Colonic mucosa (tissue), 4 donors: Measurements from ENCODE around the gene PCDHGA1. TPM values are rescaled to one million over a fixed set of nuclear protein-coding genes. Genes with fewer than 3 reads are reported as not detected.

Source experiments
- DNase-seq: peaks from one replicate; pipeline ENCODE4 v3.0.0-alpha.2; 2020
- H3K27ac ChIP-seq: fragments of 200-600 bp; one replicate; pipeline ENCODE4 v1.8.0; 2021
- H3K27me3 ChIP-seq: fragments of 200-600 bp; one replicate; pipeline ENCODE4 v1.8.0; 2021
- H3K36me3 ChIP-seq: fragments of 200-600 bp; one replicate; pipeline ENCODE4 v1.8.0; 2021
- H3K4me1 ChIP-seq: fragments of 200-600 bp; one replicate; pipeline ENCODE4 v1.8.0; 2021; ENCODE audit warnings: mild to moderate bottlenecking
- H3K4me3 ChIP-seq: fragments of 200-600 bp; one replicate; pipeline ENCODE4 v1.8.0; 2021
- H3K9ac ChIP-seq, 2 donors: one replicate each; pipeline ENCODE4 v1.7.0; 2013; ENCODE audit warnings: control low read depth in 2 of 2, low read depth in 2 of 2, low read length in 2 of 2
- H3K9me3 ChIP-seq: fragments of 200-600 bp; one replicate; pipeline ENCODE4 v1.8.0; 2021
- CTCF ChIP-seq: fragments of 200-600 bp; IDR thresholded peaks from one replicate; pipeline ENCODE4 v1.8.0; 2022; ENCODE audit warnings: antibody characterized with exemption, mild to moderate bottlenecking
- intact Hi-C: fragments of 100-400 bp; cut with DNase I; formaldehyde crosslinking; loops from one replicate; pipeline ENCODE4 v1.14.1; 2022
- total RNA-seq, 2 donors: library from RNA; stranded (reverse); fragmentation: NEBNext Ultra II Directional in 1 of 2; extraction: Animal tissue kit (Norgen Biotek cat#: 25700) in 1 of 2; gene quantifications; one replicate each; pipeline ENCODE4 v1.2.1, GENCODE V29; 2021
- donor health status: healthy.
- donor health status: DM: no; HTN: no; CAD: no.
- donor health status: DM: no; HTN: no; CAD: no.

PCDHGA1 gene
- total RNA-seq, 2 donors from 2014 or later: 0.10 to 0.37 TPM

- no peaks in the 10 kb centered on the region for H3K36me3 ChIP-seq
- TF ChIP-seq CTCF: no peak
- no peak overlapping the region for H3K4me3 ChIP-seq
- H3K27ac ChIP-seq: no peak overlapping the region
- intact Hi-C loops: no loop called here
- no peak for DNase-seq
- no peaks in the 10 kb centered on the region for H3K9me3 ChIP-seq
- H3K27me3 ChIP-seq: no peaks in the 10 kb centered on the region
- H3K4me1 ChIP-seq: peaks cover 8% of the 10 kb centered on the region
- H3K9ac ChIP-seq: peak overlapping the region in 1 of 2 donors; percentile 57
Measured at GRCh38 chr5:141511771-141512325, 181.5 kb downstream of the PCDHGA1 start.

GRCh38 chr5:141512390-141512910 lies 182.1 kb downstream of the PCDHGA1 start:
- peaks cover 8% of the 10 kb centered on the region for H3K4me1 ChIP-seq
- H3K4me3 ChIP-seq: peak overlapping the region; percentile 36
- H3K27me3 ChIP-seq: no peaks in the 10 kb centered on the region
- H3K9me3 ChIP-seq: no peaks in the 10 kb centered on the region
- H3K36me3 ChIP-seq: no peaks in the 10 kb centered on the region
- peak overlapping the region; percentile 70 for H3K27ac ChIP-seq
- intact Hi-C loops: no loop called here
- H3K9ac ChIP-seq: peak overlapping the region; percentile 57 to 64
- TF ChIP-seq CTCF: peak; percentile 86
- DNase-seq: peak; percentile 94

GRCh38 chr5:141512911-141513626 lies 182.8 kb downstream of the PCDHGA1 start:
- TF ChIP-seq CTCF: no peak
- peak; percentile 48 for DNase-seq
- Histone ChIP-seq H3K27me3 (no peaks in the 10 kb centered on the region), H3K9me3 (no peaks in the 10 kb centered on the region), H3K4me3 (peak overlapping the region; percentile 36), H3K27ac (peak overlapping the region; percentile 70), H3K4me1 (peaks cover 8% of the 10 kb centered on the region), H3K36me3 (no peaks in the 10 kb centered on the region), H3K9ac (peak overlapping the region; percentile 52 to 64)
- intact Hi-C loops: no loop called here

- H3K4me3 ChIP-seq: peak overlapping the region; percentile 36
- intact Hi-C loops: no loop called here
- peak overlapping the region; percentile 52 to 64 for H3K9ac ChIP-seq
- H3K4me1 ChIP-seq: peaks cover 8% of the 10 kb centered on the region
- no peak for TF ChIP-seq CTCF
- H3K9me3 ChIP-seq: no peaks in the 10 kb centered on the region
- no peaks in the 10 kb centered on the region for H3K36me3 ChIP-seq
- peak overlapping the region; percentile 70 for H3K27ac ChIP-seq
- peak; percentile 60 for DNase-seq
- H3K27me3 ChIP-seq: no peaks in the 10 kb centered on the region
Measured at GRCh38 chr5:141513627-141514329, 183.5 kb downstream of the PCDHGA1 start.

- Histone ChIP-seq H3K4me3 (no peak overlapping the region), H3K9ac (no peak overlapping the region), H3K27ac (peak overlapping the region; percentile 70), H3K9me3 (no peaks in the 10 kb centered on the region), H3K36me3 (no peaks in the 10 kb centered on the region), H3K4me1 (peaks cover 8% of the 10 kb centered on the region), H3K27me3 (no peaks in the 10 kb centered on the region)
- intact Hi-C loops: loop anchor here (5.0 kb wide), 1 partner anchor 37 kb away; the partner anchor contains the start of gene PCDHGC3
- DNase-seq: no peak
- no peak for TF ChIP-seq CTCF
Measured at GRCh38 chr5:141514330-141515133, 184.2 kb downstream of the PCDHGA1 start.
